ENCODE data around the gene NDUFB5.

DNA sequence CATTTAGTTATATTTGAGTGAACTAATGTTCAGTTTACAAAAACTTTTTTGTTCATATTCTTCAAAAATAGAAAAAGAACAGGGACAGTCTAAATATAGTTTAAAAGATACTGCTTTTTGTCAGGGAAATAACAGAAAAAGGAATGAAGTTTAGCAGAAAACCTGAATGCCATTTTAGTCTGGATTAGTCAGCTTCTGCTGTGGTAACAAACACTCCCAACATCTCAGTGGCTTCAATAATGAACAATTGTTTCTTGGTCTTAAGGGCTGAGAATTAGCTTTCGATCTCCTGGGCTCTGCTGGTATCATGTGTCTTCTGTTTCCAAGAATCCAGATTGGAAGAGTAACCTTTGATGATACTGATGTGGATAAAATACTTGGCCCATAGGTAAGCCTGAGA is 35.9 kb downstream of the NDUFB5 start:
- TF ChIP-seq, protein P1, sequence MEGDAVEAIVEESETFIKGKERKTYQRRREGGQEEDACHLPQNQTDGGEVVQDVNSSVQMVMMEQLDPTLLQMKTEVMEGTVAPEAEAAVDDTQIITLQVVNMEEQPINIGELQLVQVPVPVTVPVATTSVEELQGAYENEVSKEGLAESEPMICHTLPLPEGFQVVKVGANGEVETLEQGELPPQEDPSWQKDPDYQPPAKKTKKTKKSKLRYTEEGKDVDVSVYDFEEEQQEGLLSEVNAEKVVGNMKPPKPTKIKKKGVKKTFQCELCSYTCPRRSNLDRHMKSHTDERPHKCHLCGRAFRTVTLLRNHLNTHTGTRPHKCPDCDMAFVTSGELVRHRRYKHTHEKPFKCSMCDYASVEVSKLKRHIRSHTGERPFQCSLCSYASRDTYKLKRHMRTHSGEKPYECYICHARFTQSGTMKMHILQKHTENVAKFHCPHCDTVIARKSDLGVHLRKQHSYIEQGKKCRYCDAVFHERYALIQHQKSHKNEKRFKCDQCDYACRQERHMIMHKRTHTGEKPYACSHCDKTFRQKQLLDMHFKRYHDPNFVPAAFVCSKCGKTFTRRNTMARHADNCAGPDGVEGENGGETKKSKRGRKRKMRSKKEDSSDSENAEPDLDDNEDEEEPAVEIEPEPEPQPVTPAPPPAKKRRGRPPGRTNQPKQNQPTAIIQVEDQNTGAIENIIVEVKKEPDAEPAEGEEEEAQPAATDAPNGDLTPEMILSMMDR (IDR thresholded peaks at IDR 0.05) = no peak
- TF ChIP-seq POLR2A (IDR thresholded peaks at IDR 0.05) = no peak
